GM18526 (cell line): Measurements from ENCODE around the gene ST6GALNAC6.

Experiments
- POLR2A ChIP-seq: IDR thresholded peaks from 3 replicates; pipeline ENCODE4 v1.6.1; 2011; ENCODE audit not compliant: insufficient read length; ENCODE audit errors: extremely low read depth

The ST6GALNAC6 gene

DNA sequence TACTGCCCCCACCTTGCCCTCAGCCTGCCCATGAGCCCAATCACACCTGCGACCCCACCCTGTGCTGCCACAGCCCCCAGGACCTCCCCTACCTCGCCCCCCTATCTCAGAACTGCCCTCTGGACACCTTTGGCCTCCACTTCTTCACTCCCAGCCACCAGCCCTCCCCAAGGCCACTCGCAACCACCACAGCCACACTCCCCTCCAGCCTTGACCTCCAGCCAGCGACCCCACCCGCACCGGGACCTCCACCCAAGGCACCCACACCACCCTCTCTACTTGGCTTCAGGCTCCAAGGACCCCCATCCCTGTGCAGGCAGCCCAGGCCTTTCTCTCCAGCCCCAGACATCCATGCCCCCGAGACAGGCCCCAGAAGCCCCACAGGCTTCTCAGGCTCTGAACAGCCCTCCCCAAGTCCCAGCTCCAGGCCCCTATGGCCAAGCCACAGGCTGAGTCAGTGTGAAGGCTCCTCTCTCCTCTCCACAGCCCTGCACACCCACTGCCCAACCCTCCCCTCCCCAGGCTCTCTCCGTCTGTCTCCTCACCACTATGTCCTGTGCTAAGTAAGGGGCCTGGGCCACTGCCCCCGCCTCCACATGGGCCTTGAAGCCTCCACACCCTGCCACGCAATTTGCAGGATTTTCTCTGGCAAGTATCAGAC lies 24.0 kb downstream of the ST6GALNAC6 start:
- no peak for TF ChIP-seq POLR2A

DNA sequence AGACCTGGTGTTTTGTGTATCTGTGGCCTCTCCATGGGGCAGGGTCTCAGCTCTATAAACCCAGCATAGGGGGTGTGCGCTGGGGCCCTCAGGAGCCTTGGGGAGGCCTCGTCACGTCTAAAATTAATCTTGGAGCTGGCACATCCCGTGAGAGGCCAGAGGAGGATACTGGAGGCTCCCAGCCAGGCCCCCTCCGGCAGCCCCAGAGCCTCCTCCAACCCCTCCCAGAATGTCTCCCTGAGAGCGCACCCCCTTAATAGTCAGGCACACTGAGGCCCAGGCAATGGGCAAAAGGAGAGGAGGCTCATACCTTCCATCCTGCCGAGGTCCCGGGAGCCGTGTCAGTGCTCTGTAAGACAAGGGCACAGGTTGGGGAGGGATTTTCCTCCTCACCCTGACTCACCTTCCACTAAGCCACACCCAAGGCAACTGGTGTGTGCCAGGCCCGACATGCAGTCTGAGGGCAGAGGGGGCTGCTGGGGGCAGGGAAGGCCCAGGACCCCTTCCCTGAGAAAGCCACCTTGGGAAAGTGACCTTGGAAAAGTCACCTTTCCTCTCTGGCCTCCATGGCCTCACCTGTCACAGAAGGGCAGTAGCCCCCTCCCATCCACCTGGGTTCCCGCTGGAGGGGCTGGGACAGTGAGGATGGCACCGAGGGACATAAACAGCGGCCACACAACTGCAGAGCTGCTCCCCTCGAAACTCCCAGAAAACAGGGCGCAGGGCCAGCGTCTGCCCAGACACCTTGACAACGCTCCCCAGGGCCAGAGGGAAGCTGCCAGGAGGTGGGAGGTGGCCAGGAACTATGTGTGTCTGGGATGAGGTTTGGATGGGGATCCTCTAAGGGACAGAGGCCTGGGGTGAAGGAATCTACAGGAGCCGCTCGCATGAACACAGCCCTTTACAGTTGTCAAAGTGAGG lies 24.8 kb downstream of the ST6GALNAC6 start:
- no peak for TF ChIP-seq POLR2A

DNA sequence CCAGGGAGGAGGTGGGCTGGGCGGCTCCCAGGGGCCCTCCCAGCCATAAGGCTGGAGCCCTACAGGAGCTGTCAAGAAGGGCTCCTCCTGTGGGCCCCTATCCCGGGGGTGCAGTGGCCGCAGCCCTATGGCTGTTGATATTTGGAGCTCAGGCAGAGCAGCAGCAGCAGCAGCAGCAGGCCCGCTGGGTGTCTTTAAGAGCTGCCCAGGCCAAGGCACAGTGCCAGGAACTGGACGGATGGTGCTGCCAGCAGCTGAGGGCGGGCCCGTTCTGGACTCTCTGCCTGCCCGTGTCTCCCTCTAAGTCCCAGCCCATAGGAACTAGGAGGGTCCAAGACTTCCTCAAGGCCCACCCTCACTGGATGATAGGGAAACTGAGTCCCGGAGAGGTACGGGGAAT lies 25.5 kb downstream of the ST6GALNAC6 start:
- no peak for TF ChIP-seq POLR2A

DNA sequence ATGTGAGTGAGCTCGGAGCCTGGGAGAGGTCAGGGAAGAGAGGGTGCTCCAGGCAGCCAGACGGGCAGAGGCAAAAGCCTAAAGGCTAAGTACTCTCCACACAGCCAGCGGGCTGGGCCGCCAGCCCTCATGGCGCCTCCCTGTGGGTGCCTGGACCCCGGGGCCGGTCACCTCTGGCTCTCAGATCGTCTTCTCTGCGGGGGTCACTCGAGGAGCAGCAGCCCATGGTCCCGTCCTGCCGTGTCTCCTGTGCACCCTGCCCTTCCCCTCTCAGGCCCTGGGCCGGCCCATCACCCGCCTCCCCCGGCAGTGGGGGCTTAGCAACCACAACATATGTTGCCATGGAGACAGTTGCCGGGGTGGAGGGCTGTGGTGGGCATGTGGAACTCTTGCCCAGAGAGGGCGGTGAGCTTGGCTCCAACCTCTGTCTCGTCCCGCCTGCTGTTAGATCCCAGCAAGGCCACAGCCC lies 26.1 kb downstream of the ST6GALNAC6 start:
- no peak for TF ChIP-seq POLR2A

DNA sequence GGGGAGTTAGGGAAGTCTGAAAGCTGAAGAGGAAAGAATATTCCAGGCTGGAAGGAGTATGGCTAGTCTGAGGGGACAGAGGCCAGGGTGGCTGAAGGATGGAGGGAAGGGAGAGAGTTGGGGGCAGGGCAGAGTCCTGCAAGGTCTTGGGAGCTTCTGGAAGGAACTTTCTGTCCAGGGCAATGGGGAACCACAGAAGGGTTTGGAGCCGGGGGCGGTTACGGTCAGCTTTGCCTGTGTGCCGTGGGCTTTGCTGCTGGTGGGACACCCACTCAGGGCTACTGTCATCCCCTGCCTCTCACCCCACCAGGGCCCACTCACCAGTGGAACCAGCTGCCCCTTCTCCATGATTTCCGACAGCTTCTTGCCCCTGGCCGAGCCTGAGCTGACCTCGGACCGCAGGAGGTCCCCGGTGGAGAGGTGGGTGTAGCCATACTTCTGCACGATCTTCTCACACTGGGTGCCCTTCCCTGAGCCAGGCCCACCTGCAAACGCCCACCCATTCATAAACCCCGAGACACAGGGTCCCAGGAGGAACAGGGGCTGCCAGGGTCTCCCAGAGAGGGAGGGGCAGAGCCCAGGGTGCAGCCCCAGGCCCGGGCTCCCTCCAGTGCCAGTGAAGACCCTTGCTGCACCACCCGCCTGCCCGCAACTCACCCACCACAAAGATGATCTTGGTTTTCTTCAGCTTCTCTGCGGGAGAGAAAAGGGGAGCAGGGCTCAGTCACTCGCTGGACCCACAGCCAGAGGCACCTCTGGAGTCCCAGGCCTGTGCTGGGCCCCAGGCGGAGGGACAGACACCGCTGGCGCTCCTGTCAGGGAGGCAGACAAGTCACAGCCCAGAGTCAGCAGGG lies 26.8 kb downstream of the ST6GALNAC6 start:
- TF ChIP-seq POLR2A = no peak

DNA sequence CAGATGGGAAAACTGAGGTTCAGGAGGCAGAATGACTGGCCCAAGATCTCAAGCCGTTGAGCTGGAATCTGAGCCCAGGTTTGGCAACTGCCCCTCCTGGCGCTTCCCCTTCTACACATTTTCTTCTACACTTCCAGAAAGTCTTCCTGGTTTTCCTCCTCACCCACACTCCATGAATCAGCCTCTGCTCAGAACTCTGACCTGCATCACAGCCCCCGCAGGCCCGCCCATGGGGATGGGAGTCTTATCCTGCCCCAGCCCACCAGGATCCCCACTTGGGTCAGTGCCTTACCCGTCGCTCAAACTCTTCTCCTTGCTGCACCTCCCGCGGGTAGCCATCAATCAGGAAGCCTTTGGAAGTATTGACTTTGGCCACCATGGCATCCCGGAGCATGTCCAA lies 27.9 kb downstream of the ST6GALNAC6 start:
- no peak for TF ChIP-seq POLR2A

DNA sequence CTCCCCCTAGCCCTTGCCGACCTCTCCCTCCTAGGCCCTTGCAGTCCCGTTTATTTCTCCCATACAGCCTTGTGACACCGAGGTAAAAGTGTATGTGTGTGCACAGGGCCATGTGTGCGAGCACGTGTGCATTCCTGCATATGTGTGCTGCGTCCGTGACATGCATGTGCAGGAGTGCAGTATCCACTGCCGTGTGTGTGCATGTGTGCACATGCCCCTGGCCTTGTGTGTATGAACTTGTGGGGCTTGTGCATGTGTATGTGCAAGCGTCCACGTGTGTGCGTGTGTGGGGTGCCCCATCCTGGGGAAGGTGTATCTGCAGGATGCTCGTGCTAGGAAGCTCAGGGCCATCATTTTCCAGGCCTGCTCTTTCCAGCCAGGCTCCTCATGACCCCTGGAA lies 28.5 kb downstream of the ST6GALNAC6 start:
- no peak for TF ChIP-seq POLR2A

DNA sequence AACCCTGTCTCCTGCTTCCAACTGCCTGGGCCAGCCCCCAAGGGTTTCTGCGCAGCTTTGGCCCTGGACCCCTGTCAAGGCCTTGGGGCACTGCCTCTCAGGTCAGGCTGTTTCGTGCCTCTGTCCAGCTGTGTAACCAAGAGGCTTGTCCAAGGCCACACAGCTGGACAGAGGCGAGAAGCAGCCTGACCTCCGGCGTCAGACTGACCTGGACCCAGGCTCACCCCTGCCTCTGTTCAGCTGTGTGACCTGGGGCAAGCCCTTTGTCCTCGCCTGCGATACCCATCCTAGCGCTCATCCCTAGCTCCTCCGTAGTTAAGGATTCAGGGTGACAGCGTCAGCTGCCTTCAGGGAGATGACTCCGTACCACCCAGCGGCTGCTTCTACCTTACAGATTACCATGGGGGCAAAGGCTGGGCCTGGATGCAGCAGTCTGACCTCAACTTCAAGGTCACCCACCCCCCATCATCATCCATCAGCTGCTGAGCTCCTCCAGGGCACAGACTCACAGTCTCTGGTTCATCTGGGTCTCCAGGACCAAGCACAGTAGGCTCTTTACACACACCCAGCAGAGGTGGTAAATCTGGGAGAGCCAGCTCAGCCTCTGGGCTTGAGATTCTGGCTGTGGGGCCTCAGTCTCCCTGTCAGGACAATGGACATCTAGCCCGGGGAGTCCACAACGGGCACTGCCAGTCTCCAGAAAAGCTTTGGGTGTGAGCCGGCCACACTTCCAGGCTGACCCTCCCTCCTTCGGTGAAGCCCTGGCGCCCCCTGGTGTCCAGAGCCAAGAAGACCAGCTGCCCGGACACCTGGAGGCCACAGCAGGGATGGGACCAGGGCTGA lies 29.9 kb downstream of the ST6GALNAC6 start:
- no peak for TF ChIP-seq POLR2A

DNA sequence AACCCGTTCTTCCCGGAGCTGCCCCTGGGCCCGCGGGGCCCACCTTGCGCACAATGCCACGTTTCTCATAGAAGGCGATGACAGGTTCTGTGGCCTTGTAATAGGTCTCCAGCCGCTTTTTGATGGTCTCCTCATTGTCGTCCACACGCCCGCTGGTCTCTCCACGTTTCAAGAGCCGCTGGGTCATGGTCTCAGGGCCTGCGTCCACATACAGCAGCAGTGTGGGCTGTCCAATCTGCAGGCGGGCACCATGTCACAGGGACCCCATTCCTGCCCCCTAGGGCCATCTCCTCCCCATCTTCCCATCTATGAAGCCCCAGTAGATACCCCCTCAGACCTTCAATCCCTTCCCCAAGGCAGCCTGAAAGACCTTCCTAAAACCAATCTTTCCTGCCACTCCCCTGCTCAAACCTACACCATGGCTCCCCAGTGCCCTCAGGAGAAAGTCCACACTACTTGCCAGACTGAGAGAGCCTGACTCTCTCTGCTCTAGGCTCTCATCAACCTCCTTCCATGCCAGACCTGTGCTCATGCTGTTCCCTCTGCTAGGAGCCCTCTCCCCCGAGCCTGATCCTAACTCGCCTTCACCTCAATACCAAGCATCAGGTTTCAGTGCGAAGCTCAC lies 31.0 kb downstream of the ST6GALNAC6 start:
- TF ChIP-seq POLR2A = no peak

DNA sequence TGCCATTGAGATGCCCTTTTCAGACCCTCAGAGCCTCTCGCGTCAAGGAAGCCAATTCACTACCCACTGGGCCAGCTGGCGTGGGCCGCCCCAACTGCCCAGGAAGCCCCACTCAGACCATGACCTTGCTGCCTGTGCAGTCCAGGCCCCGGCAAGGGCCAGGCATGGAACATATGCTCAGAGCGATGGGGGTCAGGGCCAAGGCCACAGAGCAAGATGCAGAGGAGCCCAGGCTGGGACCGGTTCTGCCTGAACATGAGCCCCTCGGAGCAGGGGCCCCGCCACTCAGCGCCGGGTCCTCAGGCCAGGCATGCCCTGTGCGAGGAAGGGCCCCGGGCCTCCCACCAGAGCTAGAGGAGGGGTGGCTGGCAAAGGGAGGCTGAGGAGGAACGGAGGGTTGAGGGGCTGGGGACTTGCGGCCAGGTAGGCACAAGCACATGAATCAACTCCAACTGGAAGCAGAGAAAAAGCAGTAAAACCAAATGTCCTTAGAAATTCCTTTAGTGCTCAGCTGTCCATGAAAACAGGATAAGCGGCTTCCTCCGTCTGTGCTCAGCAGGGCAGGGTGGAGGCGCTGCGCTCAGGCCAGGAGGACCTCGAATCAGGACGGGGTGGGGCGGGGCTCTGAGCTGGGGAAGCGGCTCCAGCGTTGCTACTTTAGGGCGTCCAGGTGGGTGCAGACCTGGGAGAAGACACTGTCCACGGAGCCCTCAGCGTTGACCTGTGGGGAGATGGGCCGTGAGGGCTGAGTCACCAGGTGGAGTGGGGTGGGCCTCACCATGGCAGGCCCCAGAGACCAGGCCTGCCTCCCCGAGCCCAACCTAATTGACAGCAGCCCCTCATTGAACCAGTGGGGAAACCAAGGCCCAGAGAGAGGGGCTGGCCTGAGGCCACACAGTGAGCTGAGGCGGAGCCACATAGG lies 31.8 kb downstream of the ST6GALNAC6 start:
- TF ChIP-seq POLR2A = no peak

DNA sequence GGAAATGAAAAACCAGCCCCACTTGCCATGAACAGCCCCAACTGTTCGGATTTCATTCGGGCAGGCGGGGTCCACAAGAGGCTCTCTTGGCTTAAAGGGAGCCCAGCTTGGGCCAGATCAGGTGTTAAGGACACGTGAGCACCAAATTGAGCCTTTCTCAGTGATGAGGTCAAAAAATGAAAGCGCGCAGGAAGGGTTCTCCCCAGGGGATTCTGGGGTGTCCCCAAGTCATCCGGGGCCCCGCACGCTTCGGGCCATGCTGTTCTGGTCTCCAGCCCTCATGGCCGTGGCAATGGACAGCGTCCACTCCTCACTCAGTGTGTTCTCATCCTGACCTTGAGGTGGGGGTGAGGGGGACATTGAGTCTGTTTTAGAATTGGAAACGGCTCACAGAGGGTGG lies 32.9 kb downstream of the ST6GALNAC6 start:
- TF ChIP-seq POLR2A = no peak

DNA sequence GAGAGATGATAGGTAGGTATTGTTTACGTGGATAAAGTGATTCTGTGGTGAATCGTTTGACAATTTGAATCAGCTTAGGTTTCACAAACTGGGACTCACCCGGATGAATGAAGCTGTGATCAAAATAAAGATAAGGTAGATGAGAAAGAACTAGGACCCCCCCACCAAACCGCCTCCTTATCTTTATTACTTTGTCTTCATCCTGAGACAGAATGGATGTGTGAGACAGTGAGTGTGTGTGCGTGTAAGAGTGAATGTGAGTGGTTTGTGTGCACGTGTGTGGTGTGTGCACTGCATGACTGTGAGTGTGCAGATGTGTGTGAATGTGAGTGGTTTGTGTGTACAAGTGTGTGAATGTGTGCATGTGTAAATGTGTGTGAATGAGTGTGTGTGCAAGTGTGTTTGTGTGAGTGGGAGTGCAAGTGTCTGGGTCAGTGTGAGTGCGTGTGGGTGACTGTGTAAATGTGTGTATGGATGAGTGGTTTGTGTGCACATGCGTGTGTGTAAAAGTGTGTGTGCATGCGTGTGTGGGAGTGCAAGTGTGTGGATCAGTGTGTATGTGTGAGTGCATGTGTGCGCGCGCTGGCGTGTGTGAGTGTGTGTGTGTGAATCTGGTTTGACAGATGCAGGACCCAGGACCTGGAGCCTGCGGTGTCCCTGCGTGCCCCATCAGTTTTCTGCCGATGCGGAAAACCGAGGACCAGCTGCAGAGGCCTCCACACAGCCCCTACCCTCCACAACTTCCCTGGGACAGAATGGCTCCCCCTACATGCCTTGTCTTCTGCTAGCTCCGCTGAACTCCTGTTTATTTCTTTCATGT lies 33.5 kb downstream of the ST6GALNAC6 start:
- no peak for TF ChIP-seq POLR2A

DNA sequence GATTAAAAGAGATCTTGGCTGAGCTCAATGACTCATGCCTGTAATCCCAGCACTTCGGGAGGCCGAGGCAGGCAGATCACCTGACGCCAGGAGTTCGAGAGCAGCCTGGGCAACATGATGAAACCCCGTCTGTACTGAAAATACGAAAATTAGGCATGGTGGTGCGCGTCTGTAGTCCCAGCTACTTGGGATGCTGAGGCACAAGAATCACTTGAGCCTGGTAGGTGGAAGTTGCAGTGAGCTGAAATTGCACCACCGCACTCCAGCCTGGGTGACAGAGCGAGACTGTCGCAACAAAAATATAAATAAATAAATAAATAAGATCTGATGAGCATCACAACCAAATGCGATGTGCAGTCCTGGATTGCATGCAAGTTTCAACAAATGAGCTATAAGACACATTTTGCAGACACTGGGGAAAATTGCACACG lies 36.2 kb downstream of the ST6GALNAC6 start:
- no peak for TF ChIP-seq POLR2A
